Right lobe of liver (tissue), 6 donors: ENCODE measurements around the gene TMEM147. TPM values are rescaled to one million over a fixed set of nuclear protein-coding genes. Genes with fewer than 3 reads are reported as not detected.

Experiments
- ATAC-seq, 4 donors: fragments of 200-7000 bp; cut with Tn5 transposase; one replicate each; pipeline ENCODE4 v1.9.1; 2020; ENCODE audit warnings: mild to moderate bottlenecking in 4 of 4, moderate library complexity in 4 of 4
- DNase-seq, 3 donors: peaks; one replicate each; pipeline ENCODE4 v3.0.0-alpha.2; 2020
- H3K27ac ChIP-seq, 3 donors: fragments of 200-600 bp; one replicate each; pipeline ENCODE4 v1.8.0; 2022
- H3K27me3 ChIP-seq, 2 donors: fragments of 200-600 bp; one replicate each; pipeline ENCODE4 v1.8.0; 2022
- H3K36me3 ChIP-seq, 4 donors: fragments of 200-600 bp; sonication (generic) in 1 of 4; one replicate each; pipeline versions ENCODE4 v1.5.1 to v1.8.0; 2017 to 2022; ENCODE audit warnings: control low read depth in 1 of 4
- H3K4me1 ChIP-seq, 4 donors: fragments of 200-600 bp; sonication (generic) in 1 of 4; one replicate each; pipeline versions ENCODE4 v1.5.1 to v1.8.0; 2017 to 2022; ENCODE audit warnings: control low read depth in 1 of 4
- H3K4me3 ChIP-seq, 3 donors: fragments of 200-600 bp; one replicate each; pipeline ENCODE4 v1.8.0; 2022
- H3K9me3 ChIP-seq, 4 donors: fragments of 200-600 bp; sonication (generic) in 1 of 4; one replicate each; pipeline versions ENCODE4 v1.5.1 to v1.8.0; 2017 to 2022; ENCODE audit warnings: control low read depth in 1 of 4
- CTCF ChIP-seq, 4 donors: fragments of 200-600 bp in 3 of 4; fragments of 450-650 bp in 1 of 4; IDR thresholded peaks; one replicate each; pipeline versions ENCODE4 v1.5.1 to v1.8.0; 2016 to 2022; ENCODE audit warnings: antibody characterized with exemption in 4 of 4, mild to moderate bottlenecking in 2 of 4
- POLR2A ChIP-seq: fragments of 450-650 bp; IDR thresholded peaks from one replicate; pipeline ENCODE4 v1.6.1; 2017; ENCODE audit warnings: antibody characterized with exemption, mild to moderate bottlenecking
- WGBS: methylation state at CpG from one replicate; pipeline ENCODE4 v1.1.6; 2018; ENCODE audit warnings: low coverage, low lambda C conversion rate; ENCODE audit not compliant: insufficient coverage; ENCODE audit errors: missing lambda C conversion rate; 5-methylcytosine and 5-hydroxymethylcytosine counted together
- intact Hi-C, 2 donors: fragments of 100-400 bp; cut with DNase I; formaldehyde crosslinking; loops; one replicate each; pipeline versions ENCODE4 v1.11.2 to v1.14.1; 2022
- total RNA-seq, 6 experiments: library from RNA; depleted of rRNA in 2 of 6; stranded (reverse); fragments of >200 nt in 2 of 6; fragmentation: NEBNext Ultra II Directional in 3 of 6; extraction: Animal tissue kit (Norgen Biotek cat#: 25700) in 3 of 6; gene quantifications; one replicate each; pipeline versions ENCODE4 v1.1.0 to v1.2.4, GENCODE V29; 2016 to 2023
- donor health status: DM: no; HTN: yes; CAD: no.
- donor health status: DM: no; HTN: no; CAD: no.
- donor health status: DM: no; HTN: no; CAD: no.
- donor health status: DM: no; HTN: yes; CAD: no.
- donor health status: DM: no; HTN: yes; CAD: no.

TMEM147 gene
- total RNA-seq, 6 experiments from 2014 or later, result 29.4 to 65.7 (median 36.2) TPM

- 84% methylated on average over 3 of the region's 8 CpGs for WGBS
- no peak overlapping the region for H3K27ac ChIP-seq
- DNase-seq (no peak), ATAC-seq (no peak)
- peak overlapping the region in 1 of 3 donors; percentile 77 for H3K4me3 ChIP-seq
- intact Hi-C loops, result no loop called here
- no peaks in the 10 kb centered on the region for H3K36me3 ChIP-seq
- H3K27me3 ChIP-seq, result no peaks in the 10 kb centered on the region
- no peaks in the 10 kb centered on the region for H3K9me3 ChIP-seq
- TF ChIP-seq POLR2A (no peak), CTCF (IDR thresholded peaks at IDR 0.05) (no peak)
- H3K4me1 ChIP-seq, result peaks cover 0 to 9% (median 4%) of the 10 kb centered on the region in 4 donors
These were observed 1.1 kb downstream of the TMEM147 start for GRCh38 chr19:35546532-35546931.

- no peaks in the 10 kb centered on the region for H3K36me3 ChIP-seq
- no peaks in the 10 kb centered on the region for H3K9me3 ChIP-seq
- H3K27me3 ChIP-seq, result no peaks in the 10 kb centered on the region
- DNase-seq (peak in 1 of 3 donors; percentile 63), ATAC-seq (peak; percentile 33 to 52 (median 47))
- peaks cover 0 to 9% (median 4%) of the 10 kb centered on the region in 4 donors for H3K4me1 ChIP-seq
- 22% methylated on average over 5 of the region's 6 CpGs for WGBS
- intact Hi-C loops, result no loop called here
- TF ChIP-seq CTCF (IDR thresholded peaks at IDR 0.05) (peak; percentile 68 to 83 (median 76)), POLR2A (no peak)
- no peak overlapping the region for H3K4me3 ChIP-seq
- H3K27ac ChIP-seq, result no peak overlapping the region
These were observed 3.9 kb downstream of the TMEM147 start for GRCh38 chr19:35549174-35549788.

GRCh38 chr19:35549879-35550523 lies 4.6 kb downstream of the TMEM147 start:
- no peak for DNase-seq
- Histone ChIP-seq H3K4me3 (no peak overlapping the region), H3K27me3 (no peaks in the 10 kb centered on the region), H3K4me1 (peaks cover 0 to 9% (median 4%) of the 10 kb centered on the region in 4 donors), H3K36me3 (no peaks in the 10 kb centered on the region), H3K27ac (no peak overlapping the region), H3K9me3 (no peaks in the 10 kb centered on the region)
- WGBS, result 80% methylated on average over 1 of the region's 15 CpGs
- TF ChIP-seq CTCF (IDR thresholded peaks at IDR 0.05), result no peak
- no peak for TF ChIP-seq POLR2A
- no peak for ATAC-seq
- intact Hi-C loops, result no loop called here

- Histone ChIP-seq H3K27me3 (no peaks in the 10 kb centered on the region), H3K9me3 (no peaks in the 10 kb centered on the region), H3K4me3 (no peak overlapping the region), H3K36me3 (no peaks in the 10 kb centered on the region), H3K27ac (no peak overlapping the region), H3K4me1 (peaks cover 0 to 6% (median 2%) of the 10 kb centered on the region in 4 donors)
- TF ChIP-seq POLR2A (no peak), CTCF (IDR thresholded peaks at IDR 0.05) (no peak)
- ATAC-seq (no peak), DNase-seq (no peak)
- intact Hi-C loops, result no loop called here
- 74% methylated on average over 18 of the region's 21 CpGs for WGBS
These were observed 5.8 kb downstream of the TMEM147 start for GRCh38 chr19:35551091-35551810.
